ENCODE measurements around the gene PLEKHM2. TPM values are rescaled to one million over a fixed set of nuclear protein-coding genes. Genes with fewer than 3 reads are reported as not detected.
A peak's percentile ranks its signal among the peaks of the same experiment; 100 is the strongest.

Gene PLEKHM2
- total and polyA plus RNA-seq, 2 of the 4 experiments (the other 2 are of a cell fraction): 24.7 to 48.0 TPM

DNA sequence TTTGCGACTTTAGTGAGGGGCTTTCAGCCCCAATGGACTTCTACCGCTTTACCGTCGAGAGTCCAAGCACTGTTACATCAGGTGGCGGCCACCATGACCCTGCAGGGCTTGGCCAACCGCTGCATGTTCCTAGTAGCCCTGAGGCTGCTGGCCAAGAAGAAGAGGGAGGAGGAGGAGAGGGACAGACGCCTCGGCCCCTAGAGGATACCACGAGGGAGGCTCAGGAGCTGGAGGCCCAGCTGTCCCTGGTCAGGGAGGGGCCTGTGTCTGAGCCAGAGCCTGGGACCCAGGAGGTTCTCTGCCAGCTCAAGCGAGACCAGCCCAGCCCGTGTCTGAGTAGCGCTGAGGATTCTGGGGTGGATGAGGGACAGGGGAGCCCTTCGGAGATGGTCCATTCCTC is 43.3 kb downstream of the PLEKHM2 start:
- no peaks in the 10 kb centered on the region for H3K27me3 ChIP-seq (ENCODE audit: control insufficient read depth, insufficient read depth, low read length)
- H2AK5ac ChIP-seq (ENCODE audit: low read depth, low read length): no peak overlapping the region
- no peaks in the 10 kb centered on the region for H3K4me1 ChIP-seq (ENCODE audit: control insufficient read depth, insufficient read depth, low read length)
- H2BK15ac ChIP-seq (ENCODE audit: low read depth, low read length): no peak overlapping the region
- no peaks in the 10 kb centered on the region for H3K9me3 ChIP-seq (ENCODE audit: control insufficient read depth, insufficient read depth, low read length)
- POLR2A ChIA-PET (ENCODE audit: unreplicated experiment): no interaction called here
- peaks cover 80% of the 10 kb centered on the region for H3K36me3 ChIP-seq (ENCODE audit: control insufficient read depth, insufficient read depth, low read length)
- peak overlapping the region; percentile 24 for H2AK9ac ChIP-seq (replicated peaks; ENCODE audit: low read depth, low read length, poor library complexity)
- H3K27ac ChIP-seq (ENCODE audit: insufficient read depth, low read length): no peak overlapping the region
- no peak overlapping the region for H3K4me2 ChIP-seq (ENCODE audit: low read depth, low read length)
- H3K79me1 ChIP-seq (ENCODE audit: low read depth in 1 of 2, low read length in 2 of 2): peaks cover 3% of the 10 kb centered on the region in 2 experiments; a peak in 2 of 4 replicates
- no peak overlapping the region for H3K56ac ChIP-seq (ENCODE audit: extremely low read depth, insufficient read depth, low read length)
- no peak overlapping the region for H4K5ac ChIP-seq (ENCODE audit: low read depth, low read length)
- ATAC-seq (ENCODE audit: low read depth) (no peak), DNase-seq (no peak)
- H2BK20ac ChIP-seq (ENCODE audit: low read depth, low read length): no peak overlapping the region
- no peak overlapping the region for H2BK5ac ChIP-seq (ENCODE audit: low read depth, low read length, poor library complexity, severe bottlenecking)
- no peaks in the 10 kb centered on the region for H3K9me1 ChIP-seq (ENCODE audit: insufficient read depth, low read length)
- H3K18ac ChIP-seq (ENCODE audit: low read depth, low read length): no peak overlapping the region
- BruUV-seq (replicated peaks): no TSS peak
- H3K9ac ChIP-seq (ENCODE audit: low read depth, low read length): no peak overlapping the region
- dilution Hi-C loops (cut with HindIII; ENCODE audit: low sequenced_read_pairs, unreplicated experiment) (no loop called here), in situ Hi-C loops (cut with MboI; ENCODE audit: low sequenced_read_pairs) (no loop called here), intact Hi-C loops (cut with micrococcal nuclease) (no loop called here)
- no peak overlapping the region for H2BK120ac ChIP-seq (ENCODE audit: low read depth, low read length)
- no peak overlapping the region for H4K8ac ChIP-seq (ENCODE audit: low read depth in 2 of 2, low read length in 2 of 2)
- H4K91ac ChIP-seq (ENCODE audit: insufficient read depth, low read depth, low read length): no peak overlapping the region
- H3K14ac ChIP-seq (replicated peaks; ENCODE audit: low read depth, low read length): no peak overlapping the region
- no peaks in the 10 kb centered on the region for H4K20me1 ChIP-seq (ENCODE audit: insufficient read depth, low read length)
- H3K4me3 ChIP-seq (ENCODE audit: insufficient read depth, low read depth, low read length): no peak overlapping the region
- H3K23ac ChIP-seq (ENCODE audit: low read depth, low read length): no peak overlapping the region
- no peak overlapping the region for H2AFZ ChIP-seq (replicated peaks; ENCODE audit: low read length, poor library complexity)
- CTCF ChIA-PET: no interaction called here
- TF ChIP-seq USF2 (IDR thresholded peaks at IDR 0.05; ENCODE audit: low read depth, low read length) (no peak), BHLHE40 (IDR thresholded peaks at IDR 0.05; ENCODE audit: low read depth, low read length) (no peak), MXI1 (IDR thresholded peaks at IDR 0.05; ENCODE audit: borderline replicate concordance, low read depth, low read length) (no peak), RCOR1 (IDR thresholded peaks at IDR 0.05; ENCODE audit: insufficient replicate concordance, low read length) (no peak), CEBPB (IDR thresholded peaks at IDR 0.05; ENCODE audit: low read depth, low read length) (no peak), RAD21 (IDR thresholded peaks at IDR 0.05; ENCODE audit: low read length) (no peak), MAFK (IDR thresholded peaks at IDR 0.05; ENCODE audit: low read depth, low read length) (no peak), MAZ (IDR thresholded peaks at IDR 0.05; ENCODE audit: borderline replicate concordance, low read depth, low read length) (no peak), RFX5 (IDR thresholded peaks at IDR 0.05; ENCODE audit: low read depth, low read length) (no peak), POLR2A (IDR thresholded peaks at IDR 0.05; ENCODE audit: low read depth, low read length) (no peak)
- TF ChIP-seq, protein P1, sequence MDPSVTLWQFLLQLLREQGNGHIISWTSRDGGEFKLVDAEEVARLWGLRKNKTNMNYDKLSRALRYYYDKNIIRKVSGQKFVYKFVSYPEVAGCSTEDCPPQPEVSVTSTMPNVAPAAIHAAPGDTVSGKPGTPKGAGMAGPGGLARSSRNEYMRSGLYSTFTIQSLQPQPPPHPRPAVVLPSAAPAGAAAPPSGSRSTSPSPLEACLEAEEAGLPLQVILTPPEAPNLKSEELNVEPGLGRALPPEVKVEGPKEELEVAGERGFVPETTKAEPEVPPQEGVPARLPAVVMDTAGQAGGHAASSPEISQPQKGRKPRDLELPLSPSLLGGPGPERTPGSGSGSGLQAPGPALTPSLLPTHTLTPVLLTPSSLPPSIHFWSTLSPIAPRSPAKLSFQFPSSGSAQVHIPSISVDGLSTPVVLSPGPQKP (IDR thresholded peaks at IDR 0.05; ENCODE audit: borderline replicate concordance, low read depth, low read length): no peak
- TF ChIP-seq, protein P2, sequence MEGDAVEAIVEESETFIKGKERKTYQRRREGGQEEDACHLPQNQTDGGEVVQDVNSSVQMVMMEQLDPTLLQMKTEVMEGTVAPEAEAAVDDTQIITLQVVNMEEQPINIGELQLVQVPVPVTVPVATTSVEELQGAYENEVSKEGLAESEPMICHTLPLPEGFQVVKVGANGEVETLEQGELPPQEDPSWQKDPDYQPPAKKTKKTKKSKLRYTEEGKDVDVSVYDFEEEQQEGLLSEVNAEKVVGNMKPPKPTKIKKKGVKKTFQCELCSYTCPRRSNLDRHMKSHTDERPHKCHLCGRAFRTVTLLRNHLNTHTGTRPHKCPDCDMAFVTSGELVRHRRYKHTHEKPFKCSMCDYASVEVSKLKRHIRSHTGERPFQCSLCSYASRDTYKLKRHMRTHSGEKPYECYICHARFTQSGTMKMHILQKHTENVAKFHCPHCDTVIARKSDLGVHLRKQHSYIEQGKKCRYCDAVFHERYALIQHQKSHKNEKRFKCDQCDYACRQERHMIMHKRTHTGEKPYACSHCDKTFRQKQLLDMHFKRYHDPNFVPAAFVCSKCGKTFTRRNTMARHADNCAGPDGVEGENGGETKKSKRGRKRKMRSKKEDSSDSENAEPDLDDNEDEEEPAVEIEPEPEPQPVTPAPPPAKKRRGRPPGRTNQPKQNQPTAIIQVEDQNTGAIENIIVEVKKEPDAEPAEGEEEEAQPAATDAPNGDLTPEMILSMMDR (conservative IDR thresholded peaks at IDR 0.05; ENCODE audit: low read depth, low read length): no peak
- 100% methylated on average over 3 of the region's 13 CpGs; no CpG with 5 or more reads in 1 of the 2 experiments for WGBS, 2 experiments (ENCODE audit: extremely low coverage in 2 of 2, insufficient read length in 1 of 2)
- no peak overlapping the region for H3K4ac ChIP-seq (ENCODE audit: low read depth, low read length)

Measured in IMR-90 (cell line).